NB4 (cell line): ENCODE results near the gene RAB43.

Source experiments
- DNase-seq: peaks from one replicate; pipeline ENCODE4 v3.0.0; 2010; ENCODE audit warnings: low read depth
- H3K4me3 ChIP-seq: one replicate; pipeline ENCODE4 v1.5.1; 2011; ENCODE audit warnings: mild to moderate bottlenecking, low read depth, low read length, moderate library complexity
- CTCF ChIP-seq: IDR thresholded peaks from one replicate; pipeline ENCODE4 v1.5.1; 2012; ENCODE audit warnings: low read depth, low read length
- MAX ChIP-seq: IDR thresholded peaks from 2 replicates; pipeline ENCODE4 v1.6.1; 2011; ENCODE audit warnings: low read depth, low read length
- MYC ChIP-seq: IDR thresholded peaks from 2 replicates; pipeline ENCODE4 v1.6.1; 2011; ENCODE audit warnings: low read depth, low read length
- POLR2A ChIP-seq: IDR thresholded peaks from 2 replicates; pipeline ENCODE4 v1.6.1; 2011; ENCODE audit warnings: mild to moderate bottlenecking; ENCODE audit not compliant: insufficient read length; ENCODE audit errors: extremely low read depth

Gene RAB43

GRCh38 chr3:129061888-129062834 lies 59.4 kb downstream of the RAB43 start:
- TF ChIP-seq POLR2A (no peak), MYC (no peak), CTCF (no peak), MAX (no peak)
- no peak for DNase-seq
- H3K4me3 ChIP-seq: no peak overlapping the region

- no peak for TF ChIP-seq MAX
- no peak overlapping the region for H3K4me3 ChIP-seq
- no peak for DNase-seq
Observed at GRCh38 chr3:129061023-129061887, 60.3 kb downstream of the RAB43 start.

GRCh38 chr3:129060276-129061022 lies 61.2 kb downstream of the RAB43 start, which contains the start of gene GP9:
Gene GP9 (plus strand): TSS chr3:129060779. CDS start chr3:129061740, 961 bp downstream.
- TF ChIP-seq CTCF: no peak
- no peak for TF ChIP-seq MYC
- no peak for TF ChIP-seq POLR2A
- no peak for TF ChIP-seq MAX
- no peak within 1 kb of the TSS for H3K4me3 ChIP-seq
- no peak for DNase-seq

- H3K4me3 ChIP-seq: no peak overlapping the region
- TF ChIP-seq MYC (no peak), MAX (no peak), POLR2A (no peak), CTCF (no peak)
- no peak for DNase-seq
Observed at GRCh38 chr3:129059311-129059958, 62.2 kb downstream of the RAB43 start.

- no peak for DNase-seq
- no peak overlapping the region for H3K4me3 ChIP-seq
- TF ChIP-seq POLR2A (no peak), CTCF (no peak)
Observed at GRCh38 chr3:129058441-129059200, 63.0 kb downstream of the RAB43 start.
